NCI-H1930 (cell line): ENCODE results near the gene CEP170.

Source experiments
- DNase-seq, 2 experiments: peaks; one replicate each; lab custom pipeline; 2025; lab: John Stamatoyannopoulos, UW

CEP170 gene

GRCh38 chr1:243267914-243268653 lies 13.0 kb upstream of the CEP170 start:
- no peak for DNase-seq

- DNase-seq = no peak
Observed at GRCh38 chr1:243267471-243267880, 12.4 kb upstream of the CEP170 start.

- no peak for DNase-seq
Observed at GRCh38 chr1:243266231-243266630, 11.2 kb upstream of the CEP170 start.

GRCh38 chr1:243264717-243265116 lies 9.6 kb upstream of the CEP170 start:
- DNase-seq = no peak

- DNase-seq = no peak
Observed at GRCh38 chr1:243261390-243261789, 6.3 kb upstream of the CEP170 start.

GRCh38 chr1:243260221-243260880 lies 5.3 kb upstream of the CEP170 start:
- DNase-seq = no peak

- no peak for DNase-seq
Observed at GRCh38 chr1:243258731-243259130, 3.6 kb upstream of the CEP170 start.

- no peak for DNase-seq
Observed at GRCh38 chr1:243257189-243257588, 2.1 kb upstream of the CEP170 start.

GRCh38 chr1:243256590-243256989 lies 1.5 kb upstream of the CEP170 start:
- DNase-seq = no peak

- peak; percentile 98 for DNase-seq
Observed at GRCh38 chr1:243255791-243256512, 871 bp upstream of the CEP170 start, which contains the start of gene SDCCAG8. TSS of gene SDCCAG8 (plus strand) at chr1:243256041. CDS start at chr1:243256174, 133 bp downstream.

- peak in 1 of 2 experiments; percentile 34 for DNase-seq
Observed at GRCh38 chr1:243254233-243254926, 701 bp downstream of the CEP170 start.

GRCh38 chr1:243253926-243254232 lies 1.2 kb downstream of the CEP170 start:
- DNase-seq = no peak

GRCh38 chr1:243253211-243253925 lies 1.7 kb downstream of the CEP170 start:
- no peak for DNase-seq

GRCh38 chr1:243251539-243251938 lies 3.5 kb downstream of the CEP170 start:
- DNase-seq = no peak

- no peak for DNase-seq
Observed at GRCh38 chr1:243250102-243250501, 5.0 kb downstream of the CEP170 start.

- DNase-seq = no peak
Observed at GRCh38 chr1:243249214-243249613, 5.9 kb downstream of the CEP170 start.

GRCh38 chr1:243247901-243248300 lies 7.2 kb downstream of the CEP170 start:
- DNase-seq = no peak

GRCh38 chr1:243246916-243247315 lies 8.2 kb downstream of the CEP170 start:
- no peak for DNase-seq

GRCh38 chr1:243244432-243244841 lies 10.6 kb downstream of the CEP170 start:
- no peak for DNase-seq

- DNase-seq = no peak
Observed at GRCh38 chr1:243236604-243237252, 18.4 kb downstream of the CEP170 start.

- no peak for DNase-seq
Observed at GRCh38 chr1:243234978-243235647, 20.0 kb downstream of the CEP170 start.
